DMS114 treated with DMSO at 0.1 percent for 48 hours (cell line): ENCODE data around the gene ADGRF1.
"Not testable (repeated sequence)": the region's sequence is repeated elsewhere in the genome, so short reads cannot be mapped to it uniquely, and the experiment has no call there.

ENCODE experiments used
- DNase-seq: peaks from one replicate; lab custom pipeline; 2025; ENCODE audit not compliant: unreplicated experiment; lab: John Stamatoyannopoulos, UW

ADGRF1 gene

GRCh38 chr6:47023573-47023972 lies 18.6 kb downstream of the ADGRF1 start:
- DNase-seq: no peak

DNA sequence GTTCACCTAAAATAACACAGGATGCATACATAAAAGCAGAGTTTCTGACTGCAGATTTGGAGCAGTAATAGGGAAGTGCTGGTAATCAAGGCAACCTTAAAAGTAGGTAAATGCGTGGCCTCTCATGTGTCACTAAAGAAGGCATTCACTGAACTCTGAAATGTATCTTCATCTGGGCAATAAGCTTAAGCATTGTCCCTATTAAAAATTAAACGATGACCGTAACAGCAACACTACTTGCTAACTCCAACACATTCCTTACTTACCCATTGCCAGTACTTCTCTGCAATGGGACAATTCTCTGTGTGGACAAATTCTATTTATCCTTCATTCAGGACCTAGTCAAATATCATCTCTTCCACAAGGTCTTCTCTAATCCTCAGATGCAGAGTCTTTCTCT lies 19.9 kb downstream of the ADGRF1 start:
- no peak for DNase-seq

DNA sequence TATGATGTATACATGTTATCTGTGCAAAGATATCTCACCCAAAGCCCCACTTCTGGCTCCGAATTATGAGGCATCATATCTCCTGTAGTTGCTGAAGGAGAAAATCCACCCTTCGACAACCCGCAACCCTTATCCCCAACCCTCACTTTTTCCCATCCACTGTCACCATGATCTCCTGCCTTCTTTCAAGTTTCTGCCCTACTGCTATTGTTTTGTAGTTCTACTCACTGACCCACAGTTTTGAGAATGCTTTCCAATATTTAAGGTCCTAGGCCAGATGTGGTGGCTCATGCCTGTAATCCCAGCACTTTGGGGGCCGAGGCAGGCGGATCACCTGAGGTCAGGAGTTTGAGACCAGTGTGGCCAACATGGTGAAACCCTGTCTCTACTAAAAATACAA lies 22.2 kb downstream of the ADGRF1 start:
- no peak for DNase-seq

DNA sequence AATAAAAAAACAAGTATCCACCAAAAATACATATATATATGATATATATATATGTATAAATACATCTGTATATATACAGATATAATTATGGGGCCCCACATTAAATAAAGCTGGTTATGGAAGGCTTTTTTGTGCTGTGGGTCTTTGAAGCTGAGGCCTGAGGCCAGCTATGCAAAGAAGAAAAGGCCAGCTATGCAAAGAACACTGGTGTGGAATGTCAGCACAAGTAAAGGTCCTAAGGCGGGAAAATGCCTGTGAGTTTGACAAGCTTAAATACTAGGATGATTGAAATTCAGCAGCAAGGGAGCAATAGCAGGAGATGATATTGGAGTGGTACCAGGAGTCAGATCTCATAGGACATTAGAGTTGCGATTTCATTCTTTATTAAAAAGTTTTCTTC lies 25.2 kb downstream of the ADGRF1 start:
- no peak for DNase-seq

- no peak for DNase-seq
Measured at GRCh38 chr6:47016261-47016660, 25.9 kb downstream of the ADGRF1 start.

DNA sequence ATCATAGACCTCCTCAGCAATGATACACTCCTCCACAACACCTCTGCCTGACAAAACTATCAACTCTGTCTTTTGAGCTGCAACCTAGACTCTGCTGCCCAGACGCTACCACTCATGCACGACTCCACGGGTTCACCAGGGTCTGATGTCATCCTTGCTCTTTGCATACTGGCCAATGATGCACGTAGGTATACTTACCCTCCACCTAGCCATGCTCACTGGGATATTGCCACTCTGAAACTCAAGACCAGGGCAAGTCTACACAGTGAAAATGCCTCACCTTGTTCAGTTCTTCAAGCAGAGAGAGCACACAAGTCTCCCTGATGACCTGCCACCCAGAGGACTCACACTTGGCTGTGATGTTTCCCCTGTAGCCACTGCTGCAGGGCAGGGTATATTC lies 27.7 kb downstream of the ADGRF1 start:
- DNase-seq: no peak

DNA sequence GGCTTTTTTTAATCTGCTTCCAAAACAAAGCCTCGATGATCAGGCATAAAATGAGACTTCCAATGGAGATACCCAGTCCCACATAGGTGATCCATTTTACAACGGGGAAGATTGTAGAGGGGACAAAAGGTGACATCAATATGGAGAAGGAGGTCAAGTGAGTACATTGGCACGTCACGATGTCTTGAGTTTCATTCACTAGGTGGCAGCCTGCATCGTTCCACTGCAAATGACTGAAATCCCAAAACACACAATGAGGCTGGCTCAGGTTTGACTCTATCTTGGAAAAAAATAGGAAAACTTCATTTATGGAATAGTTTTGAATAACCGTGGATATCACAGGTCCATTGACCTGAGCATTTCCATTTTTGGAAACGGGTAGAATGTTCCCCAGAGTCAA lies 32.5 kb downstream of the ADGRF1 start:
- no peak for DNase-seq

- DNase-seq: no peak
Measured at GRCh38 chr6:47008397-47008763, 33.8 kb downstream of the ADGRF1 start.

- no peak for DNase-seq
Measured at GRCh38 chr6:47007657-47008396, 34.3 kb downstream of the ADGRF1 start.

DNA sequence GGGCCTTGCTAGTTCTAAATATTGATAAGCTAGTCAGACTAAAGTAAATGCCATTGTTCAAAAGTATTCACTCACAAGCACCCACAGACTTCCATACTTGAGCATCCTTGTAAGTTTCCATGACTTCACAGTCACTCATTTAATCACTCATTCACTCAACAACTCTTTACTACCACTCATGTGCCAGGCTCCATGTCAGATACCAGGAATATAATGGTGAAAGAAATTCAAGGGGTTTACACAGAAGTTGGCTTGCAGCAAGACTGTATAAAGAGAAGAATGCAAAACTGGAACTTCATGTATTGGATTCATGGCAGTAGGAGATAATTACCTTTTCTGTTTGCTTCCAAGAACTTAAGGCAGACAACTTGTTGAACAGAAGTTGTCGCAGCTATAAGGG lies 36.6 kb downstream of the ADGRF1 start:
- DNase-seq: no peak

GRCh38 chr6:47004463-47004862 lies 37.7 kb downstream of the ADGRF1 start:
- DNase-seq: no peak

- no peak for DNase-seq
Measured at GRCh38 chr6:47000842-47001241, 41.3 kb downstream of the ADGRF1 start.

- DNase-seq: no peak
Measured at GRCh38 chr6:46998436-46999017, 43.6 kb downstream of the ADGRF1 start.

DNA sequence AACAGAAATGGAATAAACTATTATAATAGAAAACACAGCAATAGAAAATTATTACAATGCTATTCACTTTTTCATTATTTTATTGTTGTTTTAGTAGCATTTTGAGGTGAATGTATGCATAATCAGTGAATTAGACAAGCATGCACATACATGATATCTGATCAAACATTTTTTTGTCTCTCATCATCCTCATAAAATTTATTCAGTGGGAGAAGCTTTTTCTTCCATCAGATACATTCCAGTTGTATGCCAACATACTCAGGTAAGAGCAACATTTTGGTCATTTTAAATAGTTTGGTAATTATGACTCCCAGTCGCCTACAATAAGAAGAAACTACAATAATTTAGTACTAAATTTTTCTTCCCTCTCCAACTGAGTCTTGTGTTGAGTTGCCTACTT lies 44.5 kb downstream of the ADGRF1 start:
- DNase-seq: no peak

DNA sequence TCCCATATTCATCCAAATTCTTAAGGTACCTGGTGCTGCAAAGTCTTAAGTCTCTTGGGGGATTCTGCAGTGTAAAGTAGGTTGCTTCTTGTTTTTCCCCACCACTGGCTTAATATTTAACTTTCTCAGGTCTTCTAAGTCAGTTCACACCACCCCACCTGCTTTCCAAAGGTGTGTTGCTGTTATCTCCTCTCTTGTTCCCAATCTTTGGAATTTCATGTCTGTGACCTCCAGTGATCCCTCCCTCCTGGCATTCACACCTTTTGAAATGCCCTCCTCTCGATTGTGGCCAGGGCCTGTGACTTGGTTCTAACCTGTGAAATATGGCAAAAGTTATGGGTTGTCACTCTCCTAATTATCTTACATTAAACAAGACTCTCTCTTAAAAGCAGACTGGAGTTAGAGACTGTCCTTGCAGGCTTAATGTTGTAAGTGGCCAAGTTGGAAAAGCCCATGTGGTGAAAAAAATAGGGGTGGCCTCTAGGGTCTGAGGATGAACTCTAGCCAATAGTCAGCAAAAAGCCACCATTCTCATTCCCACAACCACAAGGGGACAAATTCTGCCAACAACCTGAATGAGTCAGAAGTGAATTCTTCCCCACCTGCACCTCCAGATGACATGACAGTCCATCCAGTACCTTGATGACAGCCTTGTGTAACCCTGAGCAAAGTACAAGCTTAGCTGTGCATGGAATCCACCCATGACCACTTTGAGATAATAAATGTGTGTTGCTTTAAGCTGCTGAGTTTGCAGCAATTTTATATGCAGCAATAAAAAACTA lies 45.1 kb downstream of the ADGRF1 start:
- no peak for DNase-seq

GRCh38 chr6:46994933-46995332 lies 47.2 kb downstream of the ADGRF1 start:
- DNase-seq: no peak

DNA sequence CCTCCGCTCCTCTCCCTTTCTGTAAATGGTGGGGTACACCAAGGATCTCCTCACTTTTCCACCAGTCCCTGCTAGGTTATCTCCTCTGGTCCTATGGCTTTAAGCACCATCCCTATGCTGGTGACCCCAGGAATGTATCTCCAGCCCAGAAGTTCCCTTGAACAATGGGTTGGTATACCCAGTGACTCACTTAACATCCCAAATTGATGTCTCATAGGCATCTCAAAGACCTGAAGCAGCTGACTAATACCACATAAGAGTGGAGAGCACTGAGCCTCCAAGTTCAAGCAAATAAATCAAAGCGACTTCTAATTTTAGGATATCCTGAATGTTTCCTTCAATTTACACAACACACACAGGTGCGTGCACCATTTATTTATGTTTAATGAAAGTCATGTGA lies 48.3 kb downstream of the ADGRF1 start:
- no peak for DNase-seq

DNA sequence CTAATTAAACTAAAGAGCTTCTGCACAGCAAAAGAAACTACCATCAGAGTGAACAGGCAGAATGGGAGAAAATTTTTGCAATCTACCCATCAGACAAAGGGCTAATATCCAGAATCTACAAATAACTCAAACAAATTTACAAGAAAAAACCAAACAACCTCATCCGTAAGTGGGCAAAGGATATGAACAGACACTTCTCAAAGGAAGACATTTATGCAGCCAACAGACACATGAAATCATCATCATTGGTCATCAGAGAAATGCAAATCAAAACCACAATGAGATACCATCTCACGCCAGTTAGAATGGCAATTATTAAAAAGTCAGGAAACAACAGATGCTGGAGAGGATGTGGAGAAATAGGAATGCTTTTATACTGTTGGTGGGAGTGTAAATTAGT lies 49.7 kb downstream of the ADGRF1 start:
- not testable (repeated sequence) for DNase-seq

- DNase-seq: peak; percentile 32
Measured at GRCh38 chr6:46990818-46991510, 51.2 kb downstream of the ADGRF1 start.

GRCh38 chr6:46990031-46990644 lies 52.0 kb downstream of the ADGRF1 start:
- no peak for DNase-seq

- DNase-seq: no peak
Measured at GRCh38 chr6:46989398-46989797, 52.7 kb downstream of the ADGRF1 start.
